ENCODE measurements around the gene RNF141. TPM values are rescaled to one million over a fixed set of nuclear protein-coding genes. Genes with fewer than 3 reads are reported as not detected.
A peak's percentile ranks its signal among the peaks of the same experiment; 100 is the strongest.

Gene RNF141, protein sequence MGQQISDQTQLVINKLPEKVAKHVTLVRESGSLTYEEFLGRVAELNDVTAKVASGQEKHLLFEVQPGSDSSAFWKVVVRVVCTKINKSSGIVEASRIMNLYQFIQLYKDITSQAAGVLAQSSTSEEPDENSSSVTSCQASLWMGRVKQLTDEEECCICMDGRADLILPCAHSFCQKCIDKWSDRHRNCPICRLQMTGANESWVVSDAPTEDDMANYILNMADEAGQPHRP
- total RNA-seq (2014; rRNA removed; shearing (Covaris generic)) (35.5 and 35.9 TPM in 2 replicates), polyA plus RNA-seq (2016; fragmentation: Nextera tagmentation; extraction: Ambion mirVana) (46.9 and 48.6 TPM in 2 replicates)

DNA sequence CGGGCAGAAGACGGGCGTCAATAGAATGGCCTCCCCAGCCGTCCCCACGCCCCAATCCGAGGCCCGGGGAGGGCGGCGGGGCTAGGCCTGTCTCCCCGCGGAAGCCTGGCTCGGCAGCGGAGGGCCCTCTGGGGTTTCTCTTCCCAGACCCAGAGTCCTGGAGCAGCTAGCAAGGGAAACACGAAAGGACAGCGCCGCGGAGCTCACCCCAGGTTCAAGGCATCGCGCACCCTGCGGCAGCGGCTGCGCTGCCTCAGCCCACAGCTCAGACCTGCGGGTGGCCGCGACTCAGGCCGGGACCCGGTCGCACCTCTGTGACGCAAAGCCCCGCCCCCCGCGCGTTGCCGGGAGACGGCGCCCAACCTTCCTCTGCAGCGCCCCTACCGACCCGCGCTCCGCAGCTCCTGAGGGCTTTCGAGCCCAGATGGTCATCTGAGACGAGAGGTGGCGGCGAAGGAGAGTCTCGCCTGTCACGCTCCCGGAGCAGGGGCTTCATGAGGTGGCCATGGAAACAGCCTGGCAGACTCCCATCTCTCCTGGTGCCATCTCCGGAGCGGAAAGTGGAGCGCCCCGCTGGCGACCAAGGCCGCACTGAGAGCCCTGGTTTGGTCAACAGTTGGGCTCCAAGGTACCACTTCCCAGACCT lies at the start of gene RNF141:
Gene RNF141 (minus strand): TSS at position 273 of the 646 bp plus-strand sequence. CDS start 7,029 bp downstream, outside the sequence.
- H2AFZ ChIP-seq = peak within 1 kb of the TSS; percentile 90
- H3K27me3 ChIP-seq (replicated peaks; ENCODE audit: insufficient read depth) = no peaks in the 10 kb centered on the region
- 0 out of 2 replicates have a peak, but pooled peaks cover 5% of the 10 kb centered on the region for H3F3A ChIP-seq (ENCODE audit: insufficient read depth)
- peak; percentile 97 for DNase-seq
- WGBS, 2 experiments (ENCODE audit: low coverage in 1 of 2, low lambda C conversion rate in 2 of 2, missing lambda C conversion rate in 2 of 2) = 1% methylated on average over 40 to 51 of the region's 54 CpGs
- no peaks in the 10 kb centered on the region for H3K9me2 ChIP-seq (ENCODE audit: insufficient read depth)
- peaks cover 45% of the 10 kb centered on the region for H3K79me2 ChIP-seq (ENCODE audit: insufficient read depth)
- no peaks in the 10 kb centered on the region for H3K9me3 ChIP-seq (ENCODE audit: low read depth)
- in situ Hi-C loops (cut with MboI) = no loop called here
- H3K27ac ChIP-seq = peak within 1 kb of the TSS; percentile 72
- TF ChIP-seq EZH2phosphoT487 (IDR thresholded peaks at IDR 0.05; ENCODE audit: insufficient read depth, low read depth) (no peak), EZH2 (IDR thresholded peaks at IDR 0.05; ENCODE audit: insufficient read depth, poor library complexity, severe bottlenecking) (no peak)
- H3K36me3 ChIP-seq (ENCODE audit: low read depth) = no peaks in the 10 kb centered on the region
- peak within 1 kb of the TSS; percentile 88 for H3K9ac ChIP-seq
- H3K4me3 ChIP-seq = peak within 1 kb of the TSS; percentile 92
- H4K20me1 ChIP-seq (ENCODE audit: insufficient read depth) = no peaks in the 10 kb centered on the region; the same call in 1 of the 2 replicates
- peak within 1 kb of the TSS; percentile 99 for H3K4me2 ChIP-seq (ENCODE audit: unreplicated experiment)
- peaks cover 21% of the 10 kb centered on the region for H3K4me1 ChIP-seq (ENCODE audit: insufficient read depth)

DNA sequence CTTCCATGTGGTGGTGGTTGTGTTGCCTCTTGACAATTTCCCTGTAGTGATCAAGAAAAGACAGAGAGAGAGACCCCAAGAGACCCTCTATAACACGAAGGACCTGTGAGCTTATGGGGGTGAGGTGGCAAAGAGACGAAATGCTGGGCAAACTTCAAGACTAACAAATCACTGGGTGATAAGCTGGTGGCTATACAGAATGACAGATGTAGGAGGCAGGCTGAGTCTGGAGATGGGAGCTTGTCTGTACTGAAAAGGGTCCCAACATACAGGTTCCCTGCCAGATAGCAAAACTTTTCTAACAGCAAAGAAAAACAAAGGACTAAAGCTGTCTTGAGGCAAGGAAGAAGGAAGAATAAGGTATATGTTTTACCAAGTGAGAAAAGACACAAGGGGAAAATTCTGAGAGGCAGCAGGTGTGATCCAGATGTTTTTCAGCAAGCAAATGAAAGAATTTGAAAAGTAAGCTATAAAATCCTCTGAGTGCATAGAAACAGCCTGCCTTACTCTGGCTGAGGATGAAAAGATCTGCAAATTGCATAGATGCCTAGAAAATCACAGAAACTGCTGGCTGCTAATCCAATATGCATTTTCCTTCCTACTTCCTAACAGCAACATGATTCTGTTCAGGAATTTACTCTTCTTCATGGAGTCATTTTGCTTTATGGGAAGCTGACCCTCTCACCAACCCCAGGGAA lies 49.4 kb upstream of the RNF141 start:
- H2AFZ ChIP-seq = no peak overlapping the region
- H3K4me1 ChIP-seq (ENCODE audit: insufficient read depth) = peaks cover 41% of the 10 kb centered on the region
- no peak overlapping the region for H3K4me2 ChIP-seq (ENCODE audit: unreplicated experiment)
- H3K27me3 ChIP-seq (replicated peaks; ENCODE audit: insufficient read depth) = no peaks in the 10 kb centered on the region
- no peaks in the 10 kb centered on the region for H3K9me3 ChIP-seq (ENCODE audit: low read depth)
- DNase-seq = no peak
- 84 to 91% methylated on average over 2 of the region's 2 CpGs for WGBS, 2 experiments (ENCODE audit: low coverage in 1 of 2, low lambda C conversion rate in 2 of 2, missing lambda C conversion rate in 2 of 2)
- in situ Hi-C loops (cut with MboI) = no loop called here
- no peak overlapping the region for H3K27ac ChIP-seq
- no peak for TF ChIP-seq EZH2 (IDR thresholded peaks at IDR 0.05; ENCODE audit: insufficient read depth, poor library complexity, severe bottlenecking)
- no peak for TF ChIP-seq EZH2phosphoT487 (IDR thresholded peaks at IDR 0.05; ENCODE audit: insufficient read depth, low read depth)
- no peaks in the 10 kb centered on the region for H3K36me3 ChIP-seq (ENCODE audit: low read depth)
- no peak overlapping the region for H3K4me3 ChIP-seq
- no peaks in the 10 kb centered on the region for H3K9me2 ChIP-seq (ENCODE audit: insufficient read depth)
- no peaks in the 10 kb centered on the region for H4K20me1 ChIP-seq (ENCODE audit: insufficient read depth)
- H3F3A ChIP-seq (ENCODE audit: insufficient read depth) = peaks cover 27% of the 10 kb centered on the region
- no peak overlapping the region for H3K9ac ChIP-seq
- H3K79me2 ChIP-seq (ENCODE audit: insufficient read depth) = no peaks in the 10 kb centered on the region

DNA sequence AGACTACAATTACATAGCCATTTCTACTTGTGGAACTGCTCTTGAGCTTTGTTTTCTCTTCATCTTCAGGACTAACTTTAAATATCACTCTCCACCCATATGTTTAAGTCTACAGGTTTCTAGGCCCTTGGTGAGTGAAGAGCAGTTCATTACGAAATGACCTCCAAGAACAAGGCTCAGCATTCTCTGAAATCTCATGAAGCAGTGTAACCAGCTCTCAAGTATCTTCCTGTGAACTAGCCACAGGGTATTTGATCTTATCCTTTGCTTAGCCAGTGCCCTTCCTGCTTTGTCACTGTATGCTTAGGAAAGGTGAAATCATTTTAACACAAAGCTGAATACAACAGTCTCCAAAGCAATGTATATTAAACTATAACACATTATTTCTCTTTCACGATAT lies 47.9 kb upstream of the RNF141 start:
- Histone ChIP-seq H3K27ac (no peak overlapping the region), H3K9me3 (ENCODE audit: low read depth) (no peaks in the 10 kb centered on the region), H3K27me3 (replicated peaks; ENCODE audit: insufficient read depth) (no peaks in the 10 kb centered on the region), H3K4me1 (ENCODE audit: insufficient read depth) (peaks cover 41% of the 10 kb centered on the region), H3K9ac (no peak overlapping the region), H3K4me3 (no peak overlapping the region), H3K9me2 (ENCODE audit: insufficient read depth) (no peaks in the 10 kb centered on the region), H3K79me2 (ENCODE audit: insufficient read depth) (no peaks in the 10 kb centered on the region), H3K36me3 (ENCODE audit: low read depth) (no peaks in the 10 kb centered on the region), H2AFZ (no peak overlapping the region), H3K4me2 (ENCODE audit: unreplicated experiment) (no peak overlapping the region), H3F3A (ENCODE audit: insufficient read depth) (peaks cover 27% of the 10 kb centered on the region), H4K20me1 (ENCODE audit: insufficient read depth) (no peaks in the 10 kb centered on the region)
- TF ChIP-seq EZH2phosphoT487 (IDR thresholded peaks at IDR 0.05; ENCODE audit: insufficient read depth, low read depth) (no peak), EZH2 (IDR thresholded peaks at IDR 0.05; ENCODE audit: insufficient read depth, poor library complexity, severe bottlenecking) (no peak)
- 88 to 94% methylated on average over 2 of the region's 2 CpGs for WGBS, 2 experiments (ENCODE audit: low coverage in 1 of 2, low lambda C conversion rate in 2 of 2, missing lambda C conversion rate in 2 of 2)
- DNase-seq = no peak
- in situ Hi-C loops (cut with MboI) = no loop called here

DNA sequence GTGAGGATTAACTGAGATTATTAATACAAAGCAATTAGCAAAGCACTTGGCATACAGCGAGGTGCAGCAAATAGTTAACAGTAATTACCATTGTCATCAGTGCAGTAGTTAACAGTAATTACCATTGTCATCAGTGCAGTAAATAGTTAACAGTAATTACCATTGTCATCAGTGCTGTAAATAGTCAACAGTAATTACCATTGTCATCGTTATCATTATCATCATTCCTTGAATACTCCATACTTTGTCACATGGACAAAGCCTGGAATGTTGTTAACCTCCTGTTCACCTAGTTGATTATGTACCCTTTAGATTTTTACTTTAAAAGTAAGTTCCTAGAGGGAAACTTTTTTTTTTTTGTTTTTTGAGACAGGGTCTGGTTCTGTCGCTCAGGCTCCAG lies 47.0 kb upstream of the RNF141 start:
- Histone ChIP-seq H3K79me2 (ENCODE audit: insufficient read depth) (no peaks in the 10 kb centered on the region), H3K27ac (no peak overlapping the region), H3K9me2 (ENCODE audit: insufficient read depth) (no peaks in the 10 kb centered on the region), H3K4me2 (ENCODE audit: unreplicated experiment) (no peak overlapping the region), H3K9ac (no peak overlapping the region), H4K20me1 (ENCODE audit: insufficient read depth) (no peaks in the 10 kb centered on the region), H3K36me3 (ENCODE audit: low read depth) (no peaks in the 10 kb centered on the region), H2AFZ (no peak overlapping the region), H3K4me1 (ENCODE audit: insufficient read depth) (peaks cover 40% of the 10 kb centered on the region), H3F3A (ENCODE audit: insufficient read depth) (peaks cover 25% of the 10 kb centered on the region), H3K9me3 (ENCODE audit: low read depth) (no peaks in the 10 kb centered on the region), H3K27me3 (replicated peaks; ENCODE audit: insufficient read depth) (no peaks in the 10 kb centered on the region), H3K4me3 (no peak overlapping the region)
- WGBS, 2 experiments (ENCODE audit: low coverage in 1 of 2, low lambda C conversion rate in 2 of 2, missing lambda C conversion rate in 2 of 2) = 89 to 94% methylated on average over 2 to 3 of the region's 3 CpGs
- TF ChIP-seq EZH2 (IDR thresholded peaks at IDR 0.05; ENCODE audit: insufficient read depth, poor library complexity, severe bottlenecking) (no peak), EZH2phosphoT487 (IDR thresholded peaks at IDR 0.05; ENCODE audit: insufficient read depth, low read depth) (no peak)
- in situ Hi-C loops (cut with MboI) = no loop called here
- no peak for DNase-seq

All from GM23248 (cell line).